GM12875 (cell line): Measurements from ENCODE around the gene ZDHHC5.
A peak's percentile ranks its signal among the peaks of the same experiment; 100 is the strongest.

Experiments
- H3K4me3 ChIP-seq: one replicate; pipeline ENCODE4 v1.5.1; 2011; ENCODE audit warnings: low read depth, low read length, control low read depth
- TF ChIP-seq, protein P1 (sequence below): IDR thresholded peaks from 2 replicates; pipeline ENCODE4 v1.5.1; 2011; ENCODE audit warnings: low read depth, mild to moderate bottlenecking, control low read depth, inconsistent platforms, low read length, moderate library complexity, borderline replicate concordance; ENCODE audit not compliant: insufficient read depth

ZDHHC5 gene

DNA sequence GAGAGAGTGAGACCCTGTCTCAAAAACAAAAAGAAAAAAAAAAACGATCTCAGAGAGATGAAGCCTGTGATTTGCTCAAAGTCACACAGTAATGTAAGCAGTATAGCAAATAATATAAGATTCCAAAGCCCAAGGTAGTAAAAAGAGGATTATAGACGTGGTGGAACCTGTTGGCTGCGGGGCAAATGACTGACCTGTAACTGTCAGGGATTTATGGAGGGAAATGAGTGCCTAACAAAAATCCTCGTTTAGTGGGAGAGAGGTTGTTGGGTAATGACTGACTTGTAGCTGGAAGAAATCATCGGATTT is 11.1 kb upstream of the ZDHHC5 start:
- TF ChIP-seq, protein P1, sequence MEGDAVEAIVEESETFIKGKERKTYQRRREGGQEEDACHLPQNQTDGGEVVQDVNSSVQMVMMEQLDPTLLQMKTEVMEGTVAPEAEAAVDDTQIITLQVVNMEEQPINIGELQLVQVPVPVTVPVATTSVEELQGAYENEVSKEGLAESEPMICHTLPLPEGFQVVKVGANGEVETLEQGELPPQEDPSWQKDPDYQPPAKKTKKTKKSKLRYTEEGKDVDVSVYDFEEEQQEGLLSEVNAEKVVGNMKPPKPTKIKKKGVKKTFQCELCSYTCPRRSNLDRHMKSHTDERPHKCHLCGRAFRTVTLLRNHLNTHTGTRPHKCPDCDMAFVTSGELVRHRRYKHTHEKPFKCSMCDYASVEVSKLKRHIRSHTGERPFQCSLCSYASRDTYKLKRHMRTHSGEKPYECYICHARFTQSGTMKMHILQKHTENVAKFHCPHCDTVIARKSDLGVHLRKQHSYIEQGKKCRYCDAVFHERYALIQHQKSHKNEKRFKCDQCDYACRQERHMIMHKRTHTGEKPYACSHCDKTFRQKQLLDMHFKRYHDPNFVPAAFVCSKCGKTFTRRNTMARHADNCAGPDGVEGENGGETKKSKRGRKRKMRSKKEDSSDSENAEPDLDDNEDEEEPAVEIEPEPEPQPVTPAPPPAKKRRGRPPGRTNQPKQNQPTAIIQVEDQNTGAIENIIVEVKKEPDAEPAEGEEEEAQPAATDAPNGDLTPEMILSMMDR, result no peak
- peak overlapping the region; percentile 82 for H3K4me3 ChIP-seq

DNA sequence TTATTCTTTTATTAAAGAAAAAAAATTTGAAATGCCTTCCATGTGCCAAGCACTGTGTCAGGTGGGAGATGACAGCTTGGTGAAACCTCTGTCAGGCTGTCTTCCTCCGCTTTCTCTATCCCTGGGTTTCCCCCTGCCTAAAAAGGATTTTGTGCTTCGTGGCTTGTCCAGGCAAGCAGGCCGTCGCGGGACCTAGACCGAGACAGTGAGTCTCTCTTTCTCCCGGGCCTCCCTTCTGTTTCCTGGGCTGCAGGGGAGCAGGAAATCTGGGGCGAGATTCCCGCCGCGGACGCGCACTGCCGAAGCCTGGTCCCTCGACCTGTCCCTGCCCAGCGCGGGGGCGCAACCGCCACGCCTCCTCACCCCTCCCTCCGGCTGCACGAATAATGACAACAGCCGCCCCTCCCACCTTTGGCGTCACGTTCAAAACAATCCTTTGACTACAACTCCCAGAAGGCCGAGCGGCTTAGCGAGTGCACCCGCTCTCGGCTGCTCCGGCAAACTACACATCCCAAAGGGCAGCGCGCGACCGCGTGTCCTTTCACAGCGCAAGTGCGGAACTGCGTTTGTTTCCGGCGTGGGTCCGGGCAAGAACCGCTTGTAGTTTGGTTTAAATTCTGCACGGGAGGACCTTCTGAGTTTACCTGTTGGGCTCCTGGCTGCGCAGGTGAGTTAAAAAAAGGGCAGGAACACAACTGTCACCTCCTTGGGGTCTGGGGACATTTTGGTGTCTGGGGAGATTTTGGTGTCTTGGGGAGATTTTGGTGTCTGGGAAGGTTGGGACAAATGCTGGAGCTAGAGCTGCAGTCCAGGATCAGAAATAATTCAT is 10.5 kb upstream of the ZDHHC5 start, which contains the start of gene CLP1:
CLP1 (plus strand) TSS at position 569 of the 829 bp plus-strand sequence. CDS start 1,715 bp downstream, outside the sequence.
- H3K4me3 ChIP-seq, result peak within 1 kb of the TSS; percentile 82
- TF ChIP-seq, protein P1, result no peak

DNA sequence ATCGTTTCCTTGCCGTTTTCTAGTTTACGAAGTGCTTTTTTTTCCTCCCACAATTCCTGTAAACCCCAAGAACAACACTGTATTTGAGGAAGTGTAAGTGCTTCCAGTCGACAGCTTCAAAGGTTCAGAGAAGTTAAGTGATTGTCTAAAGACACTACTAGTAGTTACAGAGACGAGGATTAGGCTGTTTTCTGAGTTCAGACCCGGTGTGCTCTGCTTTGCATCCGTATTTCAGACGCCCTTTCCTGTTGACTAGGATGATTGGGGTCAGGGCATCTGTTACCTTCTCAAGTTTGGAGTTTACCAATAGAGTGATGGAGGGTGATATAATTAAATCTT is 9.9 kb upstream of the ZDHHC5 start:
- TF ChIP-seq, protein P1, result no peak
- peak overlapping the region; percentile 82 for H3K4me3 ChIP-seq

DNA sequence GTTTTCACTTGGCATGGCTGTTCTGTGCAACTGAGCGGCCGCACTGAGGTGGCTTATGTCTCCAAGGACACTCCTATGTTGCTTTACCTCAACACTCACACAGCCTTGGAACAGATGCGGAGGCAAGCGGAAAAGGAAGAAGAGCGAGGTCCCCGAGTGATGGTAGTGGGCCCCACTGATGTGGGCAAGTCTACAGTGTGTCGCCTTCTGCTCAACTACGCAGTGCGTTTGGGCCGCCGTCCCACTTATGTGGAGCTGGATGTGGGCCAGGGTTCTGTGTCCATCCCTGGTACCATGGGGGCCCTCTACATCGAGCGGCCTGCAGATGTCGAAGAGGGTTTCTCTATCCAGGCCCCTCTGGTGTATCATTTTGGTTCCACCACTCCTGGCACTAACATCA is 8.2 kb upstream of the ZDHHC5 start:
- TF ChIP-seq, protein P1, result no peak
- H3K4me3 ChIP-seq, result no peak overlapping the region

DNA sequence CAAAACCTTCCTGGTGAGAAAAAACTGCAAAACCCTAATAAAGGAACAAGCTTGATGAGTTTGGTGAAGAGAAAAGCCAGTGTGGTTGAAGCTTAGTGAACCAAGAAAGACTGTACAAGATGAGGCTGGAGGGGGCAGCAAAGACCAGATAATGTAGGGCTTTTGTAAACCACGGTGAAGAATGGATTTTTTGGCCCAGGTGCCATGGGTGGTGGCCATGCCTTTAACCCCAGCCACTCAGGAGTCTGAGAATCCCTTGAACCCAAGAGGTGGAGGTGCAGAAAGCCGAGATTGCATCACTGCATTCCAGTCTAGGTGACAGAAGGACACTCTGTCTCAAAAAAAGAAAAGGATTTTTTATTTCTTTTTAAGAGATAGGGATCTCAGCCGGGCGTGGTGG is 5.0 kb upstream of the ZDHHC5 start:
- TF ChIP-seq, protein P1, result peak; percentile 12; the same call in 1 of the 2 replicates
- H3K4me3 ChIP-seq, result no peak overlapping the region

DNA sequence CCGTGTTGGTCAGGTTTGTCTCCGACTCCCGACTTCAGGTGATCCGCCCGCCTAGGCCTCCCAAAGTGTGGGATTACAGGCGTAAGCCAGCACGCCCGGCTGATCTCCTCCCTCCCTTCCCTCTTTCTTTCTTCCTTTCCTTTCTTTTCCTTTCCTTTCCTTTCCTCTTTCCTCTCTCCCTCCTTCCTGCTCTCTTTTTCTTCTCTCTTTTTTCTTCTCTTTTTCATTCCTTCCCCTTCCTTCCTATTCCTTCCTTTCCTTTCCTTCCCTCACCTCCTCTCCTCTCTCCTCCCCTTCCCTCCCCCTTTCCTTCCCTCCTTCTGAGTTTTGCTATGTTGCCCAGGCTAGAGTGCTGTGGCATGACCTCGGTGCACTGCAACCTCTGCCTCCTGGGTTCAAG is 3.9 kb upstream of the ZDHHC5 start:
- H3K4me3 ChIP-seq, result no peak overlapping the region
- TF ChIP-seq, protein P1, result no peak

DNA sequence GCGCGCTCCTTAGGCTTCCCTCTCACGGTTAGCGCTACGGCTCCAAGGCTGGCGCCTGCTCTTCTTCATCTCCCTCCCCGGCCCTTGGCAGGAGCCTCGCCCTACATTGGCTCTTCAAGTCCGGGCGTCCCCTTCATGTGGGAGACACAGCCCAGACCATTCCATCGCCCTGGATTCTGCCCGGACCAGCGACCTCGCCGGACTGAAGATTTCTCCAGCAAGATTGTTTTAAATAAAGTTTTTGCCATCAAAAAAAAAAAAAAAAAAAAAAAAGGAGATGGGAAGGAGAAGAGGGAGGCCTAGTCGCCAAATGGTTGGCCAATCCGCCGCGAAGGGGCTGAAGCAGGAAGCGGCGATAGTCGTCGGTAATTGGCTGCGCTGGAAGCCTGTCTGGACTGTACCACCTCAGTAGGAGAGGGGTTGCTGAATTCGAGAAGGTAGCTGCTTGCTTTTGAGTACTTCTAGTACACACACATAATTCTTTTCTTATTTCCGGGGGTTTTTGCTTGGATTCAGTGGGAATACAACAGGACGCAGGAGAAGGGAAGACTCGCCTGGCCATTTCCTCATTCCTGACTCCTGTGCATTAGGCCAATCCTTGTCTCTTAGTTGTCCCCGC is 688 bp upstream of the ZDHHC5 start:
- TF ChIP-seq, protein P1, result no peak
- H3K4me3 ChIP-seq, result peak overlapping the region; percentile 92
